GM12891 (cell line): ENCODE results near the gene TMEM9B.

Source experiments
- POLR2A ChIP-seq: IDR thresholded peaks from 2 replicates; pipeline ENCODE4 v1.6.1; 2011; ENCODE audit warnings: low read depth, low read length, control low read depth
- POLR2AphosphoS5 ChIP-seq: IDR thresholded peaks from 2 replicates; pipeline ENCODE4 v1.6.1; 2011; ENCODE audit warnings: low read depth, low read length, control low read depth
- TAF1 ChIP-seq: IDR thresholded peaks from 2 replicates; pipeline ENCODE4 v1.6.1; 2011; ENCODE audit warnings: low read depth, low read length, control low read depth

GRCh38 chr11:9005087-9005486 lies 40.8 kb upstream of the TMEM9B start:
- no peak for TF ChIP-seq TAF1
- no peak for TF ChIP-seq POLR2AphosphoS5
- TF ChIP-seq POLR2A: no peak
